Omental fat pad (tissue), 4 donors: ENCODE results near the gene RFFL. TPM values are rescaled to one million over a fixed set of nuclear protein-coding genes. Genes with fewer than 3 reads are reported as not detected.

Experiments
- ATAC-seq: fragments of 150-250 bp; one replicate; pipeline ENCODE4 v1.9.1; 2016; ENCODE audit warnings: mild to moderate bottlenecking, moderate library complexity; ENCODE audit not compliant: low FRiP score
- DNase-seq: peaks from one replicate; pipeline ENCODE4 v3.0.0-alpha.2; 2019; ENCODE audit warnings: low spot score
- total RNA-seq, 4 donors: library from RNA; depleted of rRNA; stranded (reverse); fragments of >200 nt; gene quantifications; one replicate each; pipeline ENCODE4 v1.1.0, GENCODE V29; 2016
- TF ChIP-seq, protein P1 (sequence below), 3 donors: fragments of 450-650 bp; IDR thresholded peaks; one replicate each; pipeline ENCODE4 v1.5.1; 2016 to 2017; ENCODE audit warnings: antibody characterized with exemption in 3 of 3, mild to moderate bottlenecking in 3 of 3, moderate library complexity in 2 of 3

RFFL gene
- total RNA-seq, 4 donors from 2014 or later: 17.3 to 23.1 (median 19.7) TPM

DNA sequence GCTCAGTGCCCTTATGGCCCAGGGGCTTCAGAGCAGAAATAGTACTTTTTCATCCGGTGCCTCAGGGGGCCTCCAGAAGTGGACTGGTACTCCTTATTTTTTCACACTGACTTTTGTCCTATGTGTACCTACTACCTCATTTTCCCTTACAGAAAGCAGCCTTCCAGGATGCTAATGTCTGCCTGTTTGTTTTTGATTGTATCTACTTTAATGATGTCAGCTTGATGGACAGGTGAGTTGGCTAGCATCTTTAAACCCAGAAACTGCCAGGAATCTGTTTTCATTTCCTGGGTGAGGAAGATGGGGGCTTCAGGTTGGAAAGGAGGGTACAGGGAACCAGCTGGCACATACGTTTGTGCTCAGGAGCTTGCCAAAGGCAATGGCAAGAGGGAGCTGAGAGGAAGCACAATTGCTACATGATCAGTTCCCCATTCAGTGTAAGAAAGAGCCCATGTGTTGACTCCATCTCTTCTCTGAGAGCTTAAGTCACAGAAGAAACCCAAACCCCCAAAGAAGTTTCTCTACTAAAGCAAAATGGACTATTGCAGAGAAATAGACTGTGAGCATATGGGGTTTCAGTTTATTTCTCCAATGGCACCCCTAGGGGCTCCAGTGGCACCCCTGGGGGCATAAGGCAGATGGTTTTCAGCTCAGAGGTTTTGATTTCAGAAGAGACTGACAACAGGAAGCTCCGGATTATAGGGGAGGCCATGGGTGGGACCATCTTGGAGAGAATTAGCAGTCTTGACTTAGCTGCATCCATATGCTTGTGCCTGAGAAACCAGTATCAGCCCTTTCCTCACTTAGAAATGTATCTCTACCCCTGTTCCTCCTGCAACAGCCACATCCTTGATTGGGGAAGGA lies 66.9 kb downstream of the RFFL start:
- ATAC-seq (no peak), DNase-seq (no peak)
- TF ChIP-seq, protein P1, sequence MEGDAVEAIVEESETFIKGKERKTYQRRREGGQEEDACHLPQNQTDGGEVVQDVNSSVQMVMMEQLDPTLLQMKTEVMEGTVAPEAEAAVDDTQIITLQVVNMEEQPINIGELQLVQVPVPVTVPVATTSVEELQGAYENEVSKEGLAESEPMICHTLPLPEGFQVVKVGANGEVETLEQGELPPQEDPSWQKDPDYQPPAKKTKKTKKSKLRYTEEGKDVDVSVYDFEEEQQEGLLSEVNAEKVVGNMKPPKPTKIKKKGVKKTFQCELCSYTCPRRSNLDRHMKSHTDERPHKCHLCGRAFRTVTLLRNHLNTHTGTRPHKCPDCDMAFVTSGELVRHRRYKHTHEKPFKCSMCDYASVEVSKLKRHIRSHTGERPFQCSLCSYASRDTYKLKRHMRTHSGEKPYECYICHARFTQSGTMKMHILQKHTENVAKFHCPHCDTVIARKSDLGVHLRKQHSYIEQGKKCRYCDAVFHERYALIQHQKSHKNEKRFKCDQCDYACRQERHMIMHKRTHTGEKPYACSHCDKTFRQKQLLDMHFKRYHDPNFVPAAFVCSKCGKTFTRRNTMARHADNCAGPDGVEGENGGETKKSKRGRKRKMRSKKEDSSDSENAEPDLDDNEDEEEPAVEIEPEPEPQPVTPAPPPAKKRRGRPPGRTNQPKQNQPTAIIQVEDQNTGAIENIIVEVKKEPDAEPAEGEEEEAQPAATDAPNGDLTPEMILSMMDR (IDR thresholded peaks at IDR 0.05): no peak

DNA sequence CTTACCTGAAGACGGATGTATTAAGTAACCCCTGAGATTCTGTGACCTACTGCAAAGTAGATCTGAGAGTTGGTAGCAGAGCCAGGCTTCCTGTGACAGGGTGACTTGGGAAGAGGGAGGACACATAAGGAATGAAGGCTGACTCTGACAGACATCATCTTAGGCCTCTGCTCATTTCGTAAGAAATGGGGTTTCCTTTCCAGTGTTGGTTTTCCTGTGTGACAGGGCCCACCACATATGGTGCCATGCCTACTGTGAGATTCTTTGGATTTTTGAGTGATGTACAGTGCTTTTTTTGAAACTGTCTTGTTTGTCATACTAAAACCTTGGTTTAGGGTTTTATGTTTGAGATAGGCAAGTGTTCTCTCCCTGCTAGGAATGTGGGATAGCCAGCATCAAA lies 70.5 kb downstream of the RFFL start:
- ATAC-seq (no peak), DNase-seq (no peak)
- TF ChIP-seq, protein P1 (IDR thresholded peaks at IDR 0.05): no peak

DNA sequence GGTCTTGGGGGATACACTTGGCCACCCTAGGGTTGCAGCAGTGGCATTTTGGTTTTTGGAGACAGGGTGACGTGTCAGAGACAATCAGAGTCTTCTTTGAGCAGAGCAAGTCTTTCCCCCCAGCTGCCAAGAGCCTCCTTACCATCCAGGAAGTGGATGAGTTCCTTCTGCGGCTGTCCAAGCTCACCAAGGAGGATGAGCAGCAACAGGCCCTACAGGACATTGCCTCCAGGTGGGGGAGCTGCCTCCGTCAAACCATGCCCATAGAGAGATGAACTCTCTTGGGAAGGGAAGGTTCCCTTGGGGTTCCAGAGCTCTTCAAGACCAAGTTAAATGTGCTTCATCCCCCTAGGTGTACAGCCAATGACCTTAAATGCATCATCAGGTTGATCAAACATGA lies 71.9 kb downstream of the RFFL start:
- TF ChIP-seq, protein P1 (IDR thresholded peaks at IDR 0.05): no peak
- DNase-seq (no peak), ATAC-seq (no peak)

DNA sequence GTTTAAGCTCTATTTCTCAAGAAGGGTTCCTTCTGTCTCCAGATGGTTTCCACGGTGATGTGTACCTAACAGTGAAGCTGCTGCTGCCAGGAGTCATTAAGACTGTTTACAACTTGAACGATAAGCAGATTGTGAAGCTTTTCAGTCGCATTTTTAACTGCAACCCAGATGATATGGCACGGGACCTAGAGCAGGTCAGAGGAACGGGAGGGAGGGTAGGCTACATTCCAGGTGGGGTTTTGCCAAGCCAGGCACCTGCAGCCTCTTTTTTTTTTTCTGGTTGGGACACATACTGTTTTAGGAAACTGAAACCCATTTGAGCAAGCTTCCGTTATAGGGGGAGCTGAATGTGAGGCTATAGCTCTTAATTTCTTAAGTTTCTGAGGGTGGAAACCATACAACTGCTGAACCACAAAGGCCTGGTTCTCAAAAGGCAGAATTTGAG lies 72.6 kb downstream of the RFFL start:
- ATAC-seq: no peak
- DNase-seq: no peak

GRCh38 chr17:34989473-34989872 lies 74.0 kb downstream of the RFFL start:
- DNase-seq (no peak), ATAC-seq (no peak)
- TF ChIP-seq, protein P1 (IDR thresholded peaks at IDR 0.05): no peak

More for the DNA sequence above, 72.6 kb downstream of the RFFL start:
- TF ChIP-seq, protein P1 (IDR thresholded peaks at IDR 0.05): no peak

DNA sequence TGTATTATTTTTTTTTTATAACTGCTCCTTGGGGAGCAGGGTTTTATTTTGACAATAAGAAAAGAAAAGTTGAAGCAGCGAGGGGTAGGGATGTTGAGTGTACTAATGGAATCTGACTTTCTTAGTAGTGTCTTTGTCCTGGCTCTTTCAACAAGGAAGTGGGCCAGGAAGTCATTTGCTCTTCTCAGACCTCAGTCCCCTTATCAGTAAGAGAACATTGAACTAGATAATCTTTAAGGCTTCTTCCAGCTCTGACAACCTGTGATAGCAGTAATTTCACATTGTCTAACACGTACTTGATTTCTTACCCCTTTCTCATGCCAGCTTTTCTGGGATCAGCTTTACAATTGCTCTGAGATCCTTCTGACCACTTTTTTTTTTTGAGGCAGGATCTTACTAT lies 74.9 kb downstream of the RFFL start:
- TF ChIP-seq, protein P1 (IDR thresholded peaks at IDR 0.05): no peak

GRCh38 chr17:34987232-34987631 lies 76.3 kb downstream of the RFFL start:
- no peak for ATAC-seq
- TF ChIP-seq, protein P1 (IDR thresholded peaks at IDR 0.05): no peak
- DNase-seq: no peak

More for the DNA sequence above, 74.9 kb downstream of the RFFL start:
- DNase-seq (no peak), ATAC-seq (no peak)
